Panc1 (cell line): ENCODE data around the gene SLC9C1.

Experiments
- CTCF ChIP-seq: fragments of 450-650 bp; IDR thresholded peaks from 2 replicates; pipeline ENCODE4 v1.5.1; 2017; ENCODE audit warnings: mild to moderate bottlenecking
- POLR2AphosphoS5 ChIP-seq: IDR thresholded peaks from 2 replicates; pipeline ENCODE4 v1.6.1; 2012; ENCODE audit warnings: mild to moderate bottlenecking, low read depth, low read length, moderate library complexity
- SIN3A ChIP-seq: IDR thresholded peaks from 2 replicates; pipeline ENCODE4 v1.6.1; 2012; ENCODE audit warnings: low read depth, mild to moderate bottlenecking, low read length, moderate library complexity, borderline replicate concordance; ENCODE audit not compliant: insufficient read depth

- no peak for TF ChIP-seq POLR2AphosphoS5
- TF ChIP-seq CTCF = no peak
- TF ChIP-seq SIN3A = no peak
Observed at GRCh38 chr3:112138219-112138969, 155.6 kb downstream of the SLC9C1 start.
